IPS DF 19.7 (cell line): ENCODE results near the gene CDK14.

Experiments
- DNase-seq: peaks from one replicate; pipeline ENCODE4 v3.0.0-alpha.2; 2013; ENCODE audit warnings: low read depth, low spot score

Gene CDK14

DNA sequence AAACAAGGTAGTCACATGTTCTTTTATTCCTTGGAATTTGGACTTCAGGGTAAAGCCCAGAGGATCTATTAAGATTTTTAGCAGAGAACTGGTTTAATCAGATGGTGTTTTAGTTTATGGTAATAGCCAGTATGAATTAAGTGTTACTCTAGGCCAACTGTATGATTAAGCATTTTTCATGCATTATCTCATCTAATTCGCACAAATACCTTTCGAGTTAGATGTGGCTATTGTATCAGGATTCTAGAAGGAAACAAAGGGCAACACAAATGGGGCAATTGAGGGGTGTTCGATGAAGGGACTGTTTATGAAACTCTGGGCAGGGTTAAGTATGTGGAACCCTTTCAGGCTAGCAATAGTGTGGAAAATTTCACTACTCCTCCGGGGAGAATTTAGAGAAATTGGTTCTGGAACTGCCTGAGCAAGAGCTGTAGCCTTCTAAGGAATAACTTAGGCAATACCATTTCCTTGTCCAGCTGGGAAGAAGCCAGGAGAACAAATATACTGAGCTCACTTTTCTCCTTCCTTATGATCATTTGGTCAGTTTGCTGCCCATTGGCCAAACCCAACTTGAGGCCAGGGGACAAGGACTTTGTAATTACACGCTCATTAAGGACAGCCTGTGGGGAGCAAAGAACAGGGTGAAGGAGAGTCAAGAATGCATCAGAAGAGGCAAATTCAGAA, 349.1 kb downstream of the CDK14 start:
- DNase-seq = no peak

DNA sequence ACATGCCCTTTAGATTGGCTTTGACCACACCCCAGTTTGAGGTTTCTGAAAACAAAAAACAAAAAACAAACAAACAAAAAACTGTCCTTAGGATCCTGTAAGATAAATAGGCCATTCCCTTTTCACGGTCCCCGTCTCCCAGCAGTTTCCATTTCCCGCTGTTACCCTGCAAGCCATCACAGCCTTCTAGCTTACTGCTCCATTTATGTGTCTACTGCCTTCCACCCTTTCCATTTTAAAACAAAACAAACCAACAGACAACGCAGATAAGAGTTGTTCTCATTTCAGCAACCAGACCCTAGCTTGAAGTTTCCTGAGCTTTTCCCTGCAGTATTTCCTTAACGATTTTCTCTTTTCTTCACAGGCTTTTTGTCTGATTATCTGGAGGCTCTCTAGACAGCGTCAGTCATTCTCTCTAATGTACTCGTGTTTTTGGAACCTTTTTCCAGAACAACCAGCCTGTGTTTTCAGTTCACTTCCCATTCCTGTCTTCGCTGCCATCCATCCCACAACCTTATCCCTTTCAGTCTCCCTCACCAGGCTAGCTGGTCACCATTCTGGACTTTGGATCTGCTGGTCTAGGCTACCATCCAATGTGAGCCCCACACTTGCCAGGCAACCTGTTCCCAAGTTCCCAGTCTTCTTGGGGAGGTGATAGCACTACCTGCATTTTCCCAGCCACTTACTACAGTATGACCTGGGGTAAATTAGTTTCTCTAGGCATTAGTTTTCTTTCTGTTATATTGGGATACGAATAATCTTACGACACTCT, 350.8 kb downstream of the CDK14 start:
- no peak for DNase-seq

DNA sequence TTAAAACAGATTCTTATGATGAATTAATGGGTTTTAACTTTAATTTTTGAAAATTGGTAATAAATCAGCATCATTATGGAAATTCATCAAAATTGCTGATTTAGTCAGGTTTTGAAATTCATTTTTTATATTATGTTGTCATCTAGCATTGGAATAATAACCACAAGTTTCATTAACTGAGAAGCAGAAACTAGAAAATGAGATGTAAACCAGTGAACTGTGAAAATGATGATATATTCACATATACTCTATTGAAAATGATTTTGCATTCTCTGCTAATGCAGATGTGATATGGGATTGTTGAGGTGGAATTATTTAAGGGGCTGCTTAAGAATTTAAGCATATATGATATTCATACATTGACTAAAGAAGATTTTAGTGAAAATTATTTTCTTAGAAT, 352.0 kb downstream of the CDK14 start:
- no peak for DNase-seq

DNA sequence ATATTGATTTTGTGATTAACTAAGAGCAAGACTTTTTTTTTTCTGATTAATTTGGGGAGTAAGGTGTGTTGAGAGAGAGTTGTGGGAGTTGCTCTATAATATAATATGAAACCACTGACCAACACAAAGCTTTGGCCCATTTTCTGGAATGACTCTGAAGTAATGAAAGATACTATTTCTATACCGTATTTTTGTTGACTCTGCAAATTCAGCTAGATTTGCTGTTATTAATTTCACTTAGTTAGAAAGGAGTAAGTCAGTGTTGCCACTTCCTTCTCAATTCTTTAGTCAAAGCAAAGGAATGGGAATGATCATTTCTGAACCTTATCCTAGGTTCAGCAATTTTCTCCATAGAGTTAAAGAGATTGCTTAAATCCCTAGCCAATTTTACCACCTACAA, 355.1 kb downstream of the CDK14 start:
- DNase-seq = no peak

DNA sequence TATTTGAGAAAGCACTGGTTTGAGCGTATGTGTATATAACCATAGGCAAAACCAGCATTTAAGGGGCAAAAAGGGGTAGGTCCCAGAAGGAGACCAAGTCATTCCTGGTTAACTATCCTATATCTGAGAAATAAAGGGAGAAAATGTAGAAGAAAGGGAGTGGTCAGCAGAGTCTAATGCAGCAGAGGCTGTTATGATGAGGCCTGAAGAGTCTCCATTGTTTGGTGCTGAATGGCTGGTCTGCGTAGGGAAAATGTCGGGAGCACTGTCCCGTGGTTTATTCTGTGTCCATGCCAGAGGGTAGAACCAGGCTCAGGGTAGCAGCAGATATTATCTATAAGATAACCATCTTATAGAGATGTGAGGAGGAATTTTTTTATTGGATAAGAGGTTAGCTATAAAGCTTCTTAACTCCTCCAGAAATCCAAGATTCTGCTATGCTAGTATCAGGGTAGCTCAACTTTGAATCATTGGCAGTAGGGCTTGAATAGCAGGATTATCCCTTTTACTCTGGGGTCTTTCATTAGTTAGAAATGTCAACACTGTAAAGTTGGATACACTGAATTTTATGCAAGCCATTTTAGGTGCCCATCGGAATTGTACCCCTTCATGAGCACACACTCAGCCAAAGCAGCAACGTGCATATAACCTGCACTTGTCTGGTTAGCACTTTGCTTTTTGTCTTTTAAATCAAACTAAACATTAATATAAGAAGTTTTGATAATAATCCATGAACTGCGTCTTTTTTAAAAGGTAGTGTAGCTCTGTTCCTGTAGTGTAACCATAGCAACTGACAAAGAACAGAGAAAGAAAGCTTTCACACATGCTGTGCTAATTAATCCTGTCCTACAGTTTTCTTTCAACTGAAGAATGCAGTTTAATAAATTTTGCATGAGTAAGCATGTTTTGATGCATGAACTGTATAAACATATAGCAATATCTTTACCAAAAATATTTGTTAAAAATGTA, 356.1 kb downstream of the CDK14 start:
- DNase-seq = no peak

DNA sequence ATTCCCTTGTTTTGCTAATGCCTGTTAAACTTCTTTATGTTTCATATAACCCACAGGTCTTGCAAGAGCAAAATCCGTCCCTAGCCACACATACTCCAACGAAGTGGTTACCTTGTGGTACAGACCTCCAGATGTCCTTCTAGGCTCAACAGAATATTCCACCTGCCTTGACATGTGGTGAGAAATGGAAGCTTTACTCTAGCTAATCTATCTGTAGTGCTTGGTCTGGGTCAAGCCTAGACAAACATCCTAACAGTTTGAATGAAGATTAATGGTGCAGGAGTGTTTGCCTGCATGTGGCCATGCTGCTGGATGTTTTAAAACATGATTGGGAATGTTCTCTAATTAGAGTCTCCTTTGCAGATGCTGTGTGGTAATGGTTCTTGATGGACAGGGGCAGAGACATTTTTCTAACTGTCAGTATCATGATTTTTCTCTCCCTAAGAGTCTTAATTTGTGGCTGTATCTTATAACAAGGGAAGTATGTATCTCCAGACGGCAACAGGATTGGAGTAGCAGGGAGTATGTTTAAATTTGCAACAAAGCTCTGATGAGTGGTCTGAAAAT, 359.6 kb downstream of the CDK14 start:
- no peak for DNase-seq

DNA sequence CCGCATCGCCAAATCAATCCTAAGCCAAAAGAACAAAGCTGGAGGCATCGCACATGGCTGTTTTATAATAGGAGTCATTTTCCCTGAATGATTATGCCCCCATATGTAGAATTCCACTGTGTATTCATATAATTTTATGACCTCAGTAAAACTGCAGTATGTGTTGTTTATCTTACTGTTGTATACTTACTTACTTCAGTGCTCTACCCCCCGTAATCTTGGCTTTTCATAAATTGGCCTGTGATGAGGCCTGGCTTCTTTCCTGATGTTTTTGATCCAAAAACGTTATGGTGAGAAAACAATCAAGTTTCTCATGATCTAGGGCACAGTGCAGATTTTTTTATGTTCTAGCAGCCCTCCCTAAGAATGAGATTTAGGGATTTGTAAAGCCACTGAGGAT, 361.8 kb downstream of the CDK14 start:
- DNase-seq = no peak

DNA sequence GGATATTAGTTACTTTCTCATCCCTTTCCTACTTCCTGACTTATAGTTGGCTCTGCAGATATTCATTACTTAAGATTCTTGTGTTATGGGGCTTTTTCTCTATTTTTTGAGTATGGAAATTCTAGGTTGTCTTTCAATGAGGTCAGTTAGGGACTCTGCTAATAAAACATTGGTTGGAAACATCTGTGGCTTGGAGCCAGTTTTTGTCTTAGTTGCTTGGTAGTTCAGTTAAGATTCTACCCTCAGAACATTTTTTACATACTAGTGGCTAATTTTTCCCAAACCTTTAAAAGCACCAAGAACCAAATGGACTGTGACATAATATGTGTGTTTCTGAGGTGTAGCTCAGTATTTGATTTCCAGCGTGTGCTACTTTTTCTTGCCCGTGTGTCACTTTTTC, 362.5 kb downstream of the CDK14 start:
- no peak for DNase-seq

DNA sequence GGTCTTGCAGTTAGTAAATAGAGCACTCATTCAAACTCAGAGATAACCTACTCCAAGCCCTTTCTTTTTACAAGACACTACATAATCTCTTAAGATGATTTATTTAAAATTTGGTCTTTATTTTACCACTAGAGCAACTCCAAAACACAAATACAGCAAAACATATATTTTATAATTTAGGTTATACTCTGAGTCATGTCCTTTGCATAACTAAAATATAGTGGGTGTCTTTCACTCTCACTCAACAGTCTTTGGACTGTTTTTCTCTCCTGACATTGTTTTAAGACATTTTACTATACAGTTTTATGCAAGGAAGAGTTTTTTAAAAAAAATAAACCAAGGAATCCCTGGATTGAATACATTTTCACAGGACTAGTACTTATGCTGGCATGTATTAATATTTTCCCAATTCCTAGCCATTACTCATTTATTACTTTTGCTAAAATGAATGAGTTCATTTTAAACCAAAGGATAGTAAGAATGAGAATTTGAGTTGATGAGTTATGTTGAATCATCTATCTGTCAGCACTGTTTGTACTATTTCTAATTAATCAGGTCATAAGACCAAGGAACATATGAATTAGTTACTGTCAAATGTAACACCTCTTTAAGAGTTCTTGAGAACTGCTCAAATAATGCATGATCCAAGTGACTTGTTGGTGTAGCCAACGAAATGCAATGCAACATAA, 365.1 kb downstream of the CDK14 start:
- DNase-seq = no peak

DNA sequence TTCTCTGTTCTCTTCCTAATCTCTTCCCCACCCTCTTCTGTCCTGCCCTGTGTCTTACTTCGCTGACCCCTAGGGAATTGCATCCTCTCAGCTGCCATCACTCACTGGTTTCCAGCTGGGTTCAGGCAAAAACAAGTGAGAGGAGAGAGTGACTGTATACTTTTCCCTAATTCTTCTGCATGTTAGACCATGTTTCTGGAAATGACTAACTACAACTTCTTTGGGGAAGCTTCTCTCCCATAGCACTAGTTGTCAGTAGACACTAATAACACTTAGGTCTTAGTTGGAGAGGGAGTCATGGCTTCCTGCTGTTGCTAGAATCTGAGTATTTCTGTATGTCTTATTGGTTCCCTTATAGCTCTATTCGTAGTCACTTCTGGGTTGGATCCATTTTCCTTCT, 369.1 kb downstream of the CDK14 start:
- DNase-seq = no peak

DNA sequence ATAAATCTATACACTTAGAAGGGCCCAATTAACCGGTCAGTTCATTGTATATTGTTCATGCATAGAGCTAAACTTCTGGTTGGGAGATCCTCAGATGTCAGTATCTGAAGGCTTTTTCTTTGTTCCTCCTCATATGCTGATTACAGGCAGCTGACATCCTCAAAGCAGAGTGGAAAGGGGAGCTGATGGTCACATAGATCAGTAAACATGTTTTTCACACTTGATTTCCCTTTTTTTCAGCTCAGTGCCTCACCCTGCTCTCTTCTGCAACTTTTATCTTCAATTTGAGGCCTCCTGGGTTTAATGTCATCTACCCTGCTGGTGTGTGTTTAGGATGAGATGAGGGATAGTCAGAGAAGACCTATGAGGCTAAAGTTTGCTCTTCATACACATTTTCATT, 370.2 kb downstream of the CDK14 start:
- no peak for DNase-seq

DNA sequence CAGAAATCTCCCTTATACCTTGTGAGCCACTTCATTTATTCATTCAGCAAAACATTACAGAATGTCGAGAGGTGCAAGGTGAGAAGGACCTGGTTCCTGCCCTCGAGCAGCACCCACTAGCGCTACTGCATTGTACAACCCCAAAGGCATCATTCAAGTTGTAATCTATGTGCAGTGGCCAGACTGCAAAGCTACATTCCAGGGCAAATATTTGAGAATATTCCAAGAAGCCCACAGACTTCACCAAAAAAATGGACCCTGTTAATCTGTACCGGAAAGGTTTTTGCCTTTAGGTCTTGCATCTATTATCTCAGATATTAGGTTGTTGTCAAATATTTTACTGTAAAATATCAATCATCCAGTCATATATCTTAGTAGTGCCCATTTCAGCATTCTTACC, 372.8 kb downstream of the CDK14 start:
- DNase-seq = no peak

DNA sequence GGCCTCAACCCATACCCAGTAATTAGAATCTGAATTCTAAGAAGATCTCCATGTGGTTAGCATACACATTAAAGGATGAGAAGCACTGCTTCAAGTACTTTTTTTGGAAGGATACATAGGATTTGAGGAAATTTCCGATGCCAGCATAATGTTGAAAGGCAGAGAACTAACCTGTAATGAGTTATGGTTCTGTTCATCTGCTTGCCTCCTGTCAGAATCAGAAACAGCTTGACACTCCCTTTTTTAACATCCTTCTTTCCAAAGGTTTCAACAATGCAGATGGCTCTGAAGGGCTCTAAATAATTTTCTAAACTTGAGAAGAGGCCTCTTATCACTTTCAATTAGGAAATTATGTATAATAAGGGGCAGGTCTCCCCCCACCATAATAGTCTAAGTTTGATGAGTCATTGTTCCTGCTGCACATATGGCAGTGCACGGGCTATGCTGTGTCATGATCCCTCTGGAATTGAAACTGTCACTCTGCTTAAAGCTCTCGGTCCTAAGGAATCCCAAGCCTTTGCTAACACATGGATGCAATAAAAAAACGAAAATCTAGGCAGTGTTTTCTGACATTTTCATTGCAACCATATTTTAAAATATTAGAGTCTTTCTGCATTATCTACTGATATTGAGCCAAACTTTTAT, 376.9 kb downstream of the CDK14 start:
- DNase-seq = no peak

DNA sequence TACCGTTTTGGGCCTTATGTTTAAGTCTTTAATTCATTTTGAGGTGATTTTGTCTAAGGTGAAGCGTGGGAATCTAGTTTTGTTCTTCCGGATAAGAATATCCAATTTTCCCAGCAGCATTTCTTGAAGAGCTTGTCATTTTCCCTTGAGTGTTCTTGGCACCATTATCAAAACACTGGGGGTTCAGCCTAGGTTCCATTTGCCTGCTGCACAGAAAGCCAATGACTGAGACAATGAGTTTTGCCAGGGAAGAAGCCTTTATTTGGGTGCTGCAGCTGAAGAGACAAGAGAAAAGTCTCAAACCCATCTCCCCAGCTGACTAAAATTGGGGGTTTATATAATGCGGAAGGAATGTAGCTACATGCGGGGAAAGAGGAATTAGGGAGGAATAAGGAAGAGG, 380.9 kb downstream of the CDK14 start:
- DNase-seq = no peak

DNA sequence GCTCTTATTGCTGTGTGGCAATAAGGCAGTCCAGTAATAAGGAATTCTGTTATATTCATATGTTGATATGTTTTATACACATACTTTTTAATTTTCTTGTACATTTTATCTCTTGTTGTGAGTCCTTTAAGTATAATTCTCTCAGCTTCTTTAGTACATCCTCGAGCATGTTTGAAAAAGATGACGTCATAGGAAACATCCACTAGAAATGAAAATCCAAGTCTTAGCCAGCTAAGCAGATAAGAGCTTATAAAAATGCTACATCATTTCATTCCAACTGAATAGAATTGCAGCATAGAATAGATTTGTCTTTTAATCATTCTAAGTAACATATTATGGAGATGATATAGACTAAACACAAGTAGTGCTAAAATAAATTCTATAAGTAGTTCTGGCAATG, 384.4 kb downstream of the CDK14 start:
- DNase-seq = no peak

DNA sequence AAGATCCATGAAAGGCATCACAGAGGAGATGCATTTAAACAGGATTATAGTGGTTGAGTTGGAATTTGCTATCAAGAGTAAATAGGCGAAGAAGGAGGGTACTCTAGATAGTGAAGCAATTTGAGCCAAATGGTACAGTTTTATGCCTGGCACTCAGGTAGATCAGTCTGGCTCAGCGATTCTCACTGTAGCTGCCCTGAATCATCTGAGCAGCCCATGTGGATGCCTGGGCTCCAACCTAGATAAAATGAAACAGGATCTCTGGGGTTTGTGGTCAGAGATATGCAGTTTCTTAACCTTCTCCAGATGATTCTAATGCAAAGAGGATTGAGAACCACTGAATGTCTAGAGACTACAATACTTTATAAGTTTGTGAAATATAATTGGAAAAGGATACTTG, 386.1 kb downstream of the CDK14 start:
- DNase-seq = no peak

DNA sequence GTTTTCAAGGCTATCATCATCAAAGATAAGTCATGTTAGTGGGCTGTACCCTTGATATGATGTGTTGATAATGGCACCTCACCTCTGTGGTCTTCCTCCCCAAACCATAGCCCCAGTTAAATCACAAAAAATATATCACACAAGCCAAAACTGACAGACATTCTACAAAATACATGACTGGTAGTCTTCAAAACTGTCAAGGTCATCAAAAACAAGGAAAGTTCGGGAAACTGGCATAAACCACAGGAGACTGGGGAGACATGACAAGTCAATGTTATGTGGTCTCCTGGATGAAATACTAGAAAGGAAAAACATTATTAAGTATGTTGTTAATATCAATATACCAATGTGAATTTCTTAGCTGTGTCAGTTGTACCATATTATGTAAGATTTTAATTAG, 388.6 kb downstream of the CDK14 start:
- no peak for DNase-seq

DNA sequence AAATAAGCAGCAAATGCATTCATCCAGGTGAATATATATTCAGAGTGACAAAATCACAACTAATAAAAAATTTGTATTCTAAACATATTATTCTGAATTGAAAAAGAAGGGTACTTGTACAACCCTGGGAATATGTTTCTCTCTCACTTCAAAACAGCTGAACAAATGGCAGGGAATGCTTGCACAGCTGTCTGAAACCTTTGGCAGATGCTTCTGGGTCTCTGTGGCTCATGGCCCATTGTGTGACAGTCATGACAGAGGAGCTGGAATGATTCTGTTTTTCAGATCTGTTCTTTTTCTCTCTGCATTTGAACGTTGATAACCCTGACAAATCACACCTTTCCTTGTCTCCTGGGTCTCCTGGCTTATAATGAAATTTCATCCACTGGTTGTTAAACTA, 392.4 kb downstream of the CDK14 start:
- no peak for DNase-seq

DNA sequence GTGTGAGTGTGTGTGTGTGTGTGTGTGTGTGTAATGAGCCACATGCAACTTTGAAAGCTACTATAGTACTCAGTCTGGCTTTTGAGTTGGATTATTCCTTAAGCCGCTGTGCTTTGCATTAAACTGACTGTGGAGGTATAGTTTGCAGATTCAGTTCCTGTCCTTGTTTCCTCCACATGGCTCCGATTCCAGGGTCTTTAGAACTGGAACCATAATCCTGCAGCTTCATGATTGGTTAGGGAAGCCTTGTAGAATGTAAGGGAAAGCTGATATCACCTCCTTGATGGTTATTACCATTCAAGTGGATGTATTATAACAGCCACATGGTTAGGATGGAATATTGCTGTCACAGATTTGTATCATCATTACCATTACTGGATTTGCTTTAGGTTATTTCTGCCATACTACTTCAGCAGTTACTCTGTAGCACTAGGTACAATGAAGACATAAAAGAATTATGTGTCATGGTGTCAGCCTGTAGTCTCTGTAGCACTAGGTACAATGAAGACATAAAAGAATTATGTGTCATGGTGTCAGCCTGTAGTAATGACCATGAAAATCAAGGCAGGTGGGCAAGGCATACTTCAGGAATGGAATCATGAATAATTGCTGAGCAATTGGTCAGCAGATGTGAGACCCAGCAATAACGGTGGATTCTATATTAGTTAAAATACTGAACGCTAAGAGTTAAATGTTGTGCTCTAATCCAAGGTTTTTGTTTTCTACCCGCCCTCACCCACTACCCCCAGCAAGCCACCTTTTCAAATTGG, 393.1 kb downstream of the CDK14 start:
- no peak for DNase-seq

DNA sequence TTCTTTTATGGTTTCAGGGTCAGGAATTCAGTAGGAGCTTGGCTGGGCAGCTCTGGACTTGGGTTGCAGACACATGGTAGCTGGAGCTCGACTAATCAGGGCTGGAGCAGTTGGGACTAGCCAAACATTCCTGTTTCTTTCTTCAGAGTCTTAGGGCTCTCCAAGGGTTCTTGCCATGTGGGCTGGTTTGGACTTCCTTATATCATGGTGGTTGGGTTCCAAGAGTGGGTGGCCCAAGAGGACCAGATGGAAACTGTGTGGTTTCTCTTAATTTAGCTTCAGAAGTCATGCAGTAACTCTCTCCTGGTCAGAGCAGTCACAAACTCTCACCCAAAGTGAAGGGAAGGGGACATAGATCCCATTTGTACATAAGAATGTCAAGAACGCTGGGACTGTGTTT, 398.0 kb downstream of the CDK14 start:
- no peak for DNase-seq
